HL-60 (cell line): ENCODE measurements around the gene MROH7.

ENCODE experiments used
- DNase-seq, 2 experiments: peaks; one replicate each; pipeline ENCODE4 v3.0.0-alpha.2; 2010 to 2020; ENCODE audit warnings: low read depth in 1 of 2, low spot score in 1 of 2
- H3K27ac ChIP-seq: fragments of 250-450 bp; sonication (Bioruptor Pico); replicated peaks from 2 replicates; pipeline ENCODE4 v1.5.1; 2020; ENCODE audit warnings: mild to moderate bottlenecking, moderate library complexity
- H3K27me3 ChIP-seq: fragments of 250-450 bp; sonication (Bioruptor Pico); 2 replicates; pipeline ENCODE4 v1.5.1; 2021; ENCODE audit warnings: mild to moderate bottlenecking, moderate library complexity; ENCODE audit not compliant: insufficient read depth, poor library complexity, severe bottlenecking
- H3K4me3 ChIP-seq: replicated peaks from 2 replicates; pipeline ENCODE4 v1.5.1; 2011; ENCODE audit warnings: mild to moderate bottlenecking, control low read depth, low read length; ENCODE audit not compliant: insufficient read depth
- GABPA ChIP-seq: IDR thresholded peaks from 2 replicates; pipeline ENCODE4 v1.6.1; 2012; ENCODE audit warnings: low read depth
- POLR2AphosphoS5 ChIP-seq: IDR thresholded peaks from 2 replicates; pipeline ENCODE4 v1.6.1; 2012; ENCODE audit warnings: low read depth
- REST ChIP-seq: IDR thresholded peaks from 2 replicates; pipeline ENCODE4 v1.6.1; 2012; ENCODE audit warnings: low read depth; ENCODE audit not compliant: insufficient replicate concordance
- SPI1 ChIP-seq: IDR thresholded peaks from 2 replicates; pipeline ENCODE4 v1.6.1; 2012; ENCODE audit warnings: low read depth, mild to moderate bottlenecking, borderline replicate concordance
- TF ChIP-seq, protein P1 (sequence below): IDR thresholded peaks from one replicate; pipeline ENCODE4 v1.5.1; 2011; ENCODE audit warnings: low read length, control low read depth, inconsistent platforms; ENCODE audit not compliant: insufficient read depth

The MROH7 gene

GRCh38 chr1:54694771-54695170 lies 53.2 kb downstream of the MROH7 start:
- DNase-seq = no peak
- no peak overlapping the region for H3K4me3 ChIP-seq
- H3K27me3 ChIP-seq = no peaks in the 10 kb centered on the region
- H3K27ac ChIP-seq = no peak overlapping the region
- TF ChIP-seq, protein P1, sequence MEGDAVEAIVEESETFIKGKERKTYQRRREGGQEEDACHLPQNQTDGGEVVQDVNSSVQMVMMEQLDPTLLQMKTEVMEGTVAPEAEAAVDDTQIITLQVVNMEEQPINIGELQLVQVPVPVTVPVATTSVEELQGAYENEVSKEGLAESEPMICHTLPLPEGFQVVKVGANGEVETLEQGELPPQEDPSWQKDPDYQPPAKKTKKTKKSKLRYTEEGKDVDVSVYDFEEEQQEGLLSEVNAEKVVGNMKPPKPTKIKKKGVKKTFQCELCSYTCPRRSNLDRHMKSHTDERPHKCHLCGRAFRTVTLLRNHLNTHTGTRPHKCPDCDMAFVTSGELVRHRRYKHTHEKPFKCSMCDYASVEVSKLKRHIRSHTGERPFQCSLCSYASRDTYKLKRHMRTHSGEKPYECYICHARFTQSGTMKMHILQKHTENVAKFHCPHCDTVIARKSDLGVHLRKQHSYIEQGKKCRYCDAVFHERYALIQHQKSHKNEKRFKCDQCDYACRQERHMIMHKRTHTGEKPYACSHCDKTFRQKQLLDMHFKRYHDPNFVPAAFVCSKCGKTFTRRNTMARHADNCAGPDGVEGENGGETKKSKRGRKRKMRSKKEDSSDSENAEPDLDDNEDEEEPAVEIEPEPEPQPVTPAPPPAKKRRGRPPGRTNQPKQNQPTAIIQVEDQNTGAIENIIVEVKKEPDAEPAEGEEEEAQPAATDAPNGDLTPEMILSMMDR = no peak

- no peak for DNase-seq
- Histone ChIP-seq H3K27ac (no peak overlapping the region), H3K4me3 (no peak overlapping the region), H3K27me3 (no peaks in the 10 kb centered on the region)
- TF ChIP-seq POLR2AphosphoS5 (no peak), REST (no peak)
- TF ChIP-seq, protein P1 = no peak
These were observed 53.6 kb downstream of the MROH7 start for GRCh38 chr1:54695221-54695620.

GRCh38 chr1:54695764-54696163 lies 54.2 kb downstream of the MROH7 start:
- DNase-seq = no peak
- TF ChIP-seq GABPA (no peak), POLR2AphosphoS5 (no peak), SPI1 (no peak), REST (no peak)
- TF ChIP-seq, protein P1 = no peak
- Histone ChIP-seq H3K27me3 (no peaks in the 10 kb centered on the region), H3K27ac (no peak overlapping the region), H3K4me3 (no peak overlapping the region)

DNA sequence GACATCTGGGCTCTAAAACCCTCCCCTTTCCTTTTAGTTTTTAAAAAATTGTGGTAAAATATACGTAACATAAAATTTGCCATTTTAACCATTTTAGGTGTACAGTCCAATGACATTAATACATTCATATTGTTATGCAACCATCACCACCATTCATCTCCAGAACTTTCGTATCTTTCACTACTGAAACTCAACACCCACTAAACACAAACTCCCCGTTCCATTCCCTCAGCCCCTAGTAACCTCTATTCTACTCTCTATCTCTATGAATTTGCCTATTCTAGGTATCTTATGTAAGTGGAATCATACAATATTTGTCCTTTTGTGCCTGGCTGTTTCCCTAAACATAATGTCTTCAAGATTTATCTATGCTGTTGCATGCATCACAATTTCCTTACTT lies 54.7 kb downstream of the MROH7 start:
- no peak for DNase-seq
- Histone ChIP-seq H3K27me3 (no peaks in the 10 kb centered on the region), H3K27ac (no peak overlapping the region), H3K4me3 (no peak overlapping the region)
- no peak for TF ChIP-seq SPI1
- no peak for TF ChIP-seq GABPA
- TF ChIP-seq POLR2AphosphoS5 = no peak
- no peak for TF ChIP-seq REST
- TF ChIP-seq, protein P1 = no peak
